ENCODE data around the gene SUMO3. TPM values are rescaled to one million over a fixed set of nuclear protein-coding genes. Genes with fewer than 3 reads are reported as not detected.

SUMO3 gene
- total and polyA plus RNA-seq, 2 of the 4 experiments (the other 2 are of a cell fraction): 64.9 to 101 TPM

DNA sequence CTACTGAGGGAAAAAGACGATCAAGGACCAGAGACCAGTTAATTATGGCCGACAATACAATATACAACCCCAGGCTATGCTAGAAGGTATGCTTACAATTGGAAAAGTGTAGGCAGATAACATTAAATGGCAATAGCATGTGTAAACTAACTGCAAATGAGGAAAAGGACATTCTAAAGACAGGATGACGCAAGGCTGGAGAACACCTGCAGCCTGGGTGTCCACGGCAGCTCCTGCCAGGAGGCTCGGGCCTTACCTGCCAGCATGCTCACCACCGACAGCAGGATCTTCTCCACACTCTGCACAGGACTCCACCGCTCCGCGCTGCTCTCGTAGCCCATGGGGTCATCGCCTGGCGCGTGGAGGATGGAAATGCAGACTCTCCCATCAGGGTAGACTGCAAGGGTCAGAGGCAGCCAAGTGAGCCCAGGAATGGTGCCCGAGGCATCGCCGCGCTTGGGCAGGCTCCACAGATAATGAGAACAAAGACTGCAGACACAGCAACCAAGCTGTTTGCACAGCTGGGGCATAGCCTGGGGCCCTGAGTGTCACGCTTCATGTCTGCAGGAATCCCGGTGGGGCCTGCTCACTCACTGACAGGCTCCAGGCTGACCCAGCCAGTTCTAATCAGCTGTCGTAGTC, 44.5 kb downstream of the SUMO3 start:
- H3K18ac ChIP-seq (ENCODE audit: low read depth, low read length): no peak overlapping the region
- in situ Hi-C loops (cut with MboI; ENCODE audit: low sequenced_read_pairs): no loop called here
- ChIA-PET CTCF (no interaction called here), POLR2A (ENCODE audit: unreplicated experiment) (no interaction called here)
- no peak overlapping the region for H3K56ac ChIP-seq (ENCODE audit: extremely low read depth, insufficient read depth, low read length)
- no peak for DNase-seq
- H2BK20ac ChIP-seq (ENCODE audit: low read depth, low read length): no peak overlapping the region
- no peak overlapping the region for H2BK120ac ChIP-seq (ENCODE audit: low read depth, low read length)
- H3K27me3 ChIP-seq (ENCODE audit: control insufficient read depth, insufficient read depth, low read length): no peaks in the 10 kb centered on the region
- no peak overlapping the region for H2AK9ac ChIP-seq (replicated peaks; ENCODE audit: low read depth, low read length, poor library complexity)
- intact Hi-C loops (cut with micrococcal nuclease): no loop called here
- no peak overlapping the region for H3K4me3 ChIP-seq (ENCODE audit: insufficient read depth, low read depth, low read length)
- H4K8ac ChIP-seq (ENCODE audit: low read depth in 2 of 2, low read length in 2 of 2): no peak overlapping the region
- H3K27ac ChIP-seq (ENCODE audit: insufficient read depth, low read length): no peak overlapping the region
- H2AK5ac ChIP-seq (ENCODE audit: low read depth, low read length): no peak overlapping the region
- no peak overlapping the region for H3K14ac ChIP-seq (replicated peaks; ENCODE audit: low read depth, low read length)
- H3K79me1 ChIP-seq (ENCODE audit: low read depth in 1 of 2, low read length in 2 of 2): peaks cover 8 to 12% of the 10 kb centered on the region in 2 experiments
- H3K9me1 ChIP-seq (ENCODE audit: insufficient read depth, low read length): peaks cover 4% of the 10 kb centered on the region; the same call in 1 of the 2 replicates
- 97% methylated on average over 6 of the region's 20 CpGs; no CpG with 5 or more reads in 1 of the 2 experiments for WGBS, 2 experiments (ENCODE audit: extremely low coverage in 2 of 2, insufficient read length in 1 of 2)
- no peak overlapping the region for H4K91ac ChIP-seq (ENCODE audit: insufficient read depth, low read depth, low read length)
- no peak overlapping the region for H2AFZ ChIP-seq (replicated peaks; ENCODE audit: low read length, poor library complexity)
- H3K4me1 ChIP-seq (ENCODE audit: control insufficient read depth, insufficient read depth, low read length): no peaks in the 10 kb centered on the region
- ATAC-seq (ENCODE audit: low read depth): no peak
- H2BK15ac ChIP-seq (ENCODE audit: low read depth, low read length): no peak overlapping the region
- H3K9me3 ChIP-seq (ENCODE audit: control insufficient read depth, insufficient read depth, low read length): no peaks in the 10 kb centered on the region
- no peak overlapping the region for H3K9ac ChIP-seq (ENCODE audit: low read depth, low read length)
- no peak overlapping the region for H4K5ac ChIP-seq (ENCODE audit: low read depth, low read length)
- TF ChIP-seq NFE2L2 (IDR thresholded peaks at IDR 0.05; ENCODE audit: low read depth, low read length): no peak
- no peak for TF ChIP-seq RFX5 (IDR thresholded peaks at IDR 0.05; ENCODE audit: low read depth, low read length)
- no peak for TF ChIP-seq CHD1 (IDR thresholded peaks at IDR 0.05; ENCODE audit: low read depth, low read length)
- TF ChIP-seq MAZ (IDR thresholded peaks at IDR 0.05; ENCODE audit: borderline replicate concordance, low read depth, low read length): no peak
- no peak for TF ChIP-seq SMC3 (IDR thresholded peaks at IDR 0.05; ENCODE audit: low read depth, low read length)
- TF ChIP-seq, protein P1, sequence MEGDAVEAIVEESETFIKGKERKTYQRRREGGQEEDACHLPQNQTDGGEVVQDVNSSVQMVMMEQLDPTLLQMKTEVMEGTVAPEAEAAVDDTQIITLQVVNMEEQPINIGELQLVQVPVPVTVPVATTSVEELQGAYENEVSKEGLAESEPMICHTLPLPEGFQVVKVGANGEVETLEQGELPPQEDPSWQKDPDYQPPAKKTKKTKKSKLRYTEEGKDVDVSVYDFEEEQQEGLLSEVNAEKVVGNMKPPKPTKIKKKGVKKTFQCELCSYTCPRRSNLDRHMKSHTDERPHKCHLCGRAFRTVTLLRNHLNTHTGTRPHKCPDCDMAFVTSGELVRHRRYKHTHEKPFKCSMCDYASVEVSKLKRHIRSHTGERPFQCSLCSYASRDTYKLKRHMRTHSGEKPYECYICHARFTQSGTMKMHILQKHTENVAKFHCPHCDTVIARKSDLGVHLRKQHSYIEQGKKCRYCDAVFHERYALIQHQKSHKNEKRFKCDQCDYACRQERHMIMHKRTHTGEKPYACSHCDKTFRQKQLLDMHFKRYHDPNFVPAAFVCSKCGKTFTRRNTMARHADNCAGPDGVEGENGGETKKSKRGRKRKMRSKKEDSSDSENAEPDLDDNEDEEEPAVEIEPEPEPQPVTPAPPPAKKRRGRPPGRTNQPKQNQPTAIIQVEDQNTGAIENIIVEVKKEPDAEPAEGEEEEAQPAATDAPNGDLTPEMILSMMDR (conservative IDR thresholded peaks at IDR 0.05; ENCODE audit: low read depth, low read length): no peak
- TF ChIP-seq, protein P2, sequence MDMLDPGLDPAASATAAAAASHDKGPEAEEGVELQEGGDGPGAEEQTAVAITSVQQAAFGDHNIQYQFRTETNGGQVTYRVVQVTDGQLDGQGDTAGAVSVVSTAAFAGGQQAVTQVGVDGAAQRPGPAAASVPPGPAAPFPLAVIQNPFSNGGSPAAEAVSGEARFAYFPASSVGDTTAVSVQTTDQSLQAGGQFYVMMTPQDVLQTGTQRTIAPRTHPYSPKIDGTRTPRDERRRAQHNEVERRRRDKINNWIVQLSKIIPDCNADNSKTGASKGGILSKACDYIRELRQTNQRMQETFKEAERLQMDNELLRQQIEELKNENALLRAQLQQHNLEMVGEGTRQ (IDR thresholded peaks at IDR 0.05; ENCODE audit: low read depth, low read length): no peak
- TF ChIP-seq RAD21 (IDR thresholded peaks at IDR 0.05; ENCODE audit: low read length): no peak
- TF ChIP-seq BHLHE40 (IDR thresholded peaks at IDR 0.05; ENCODE audit: low read depth, low read length): no peak
- TF ChIP-seq MXI1 (IDR thresholded peaks at IDR 0.05; ENCODE audit: borderline replicate concordance, low read depth, low read length): no peak
- TF ChIP-seq, protein P3, sequence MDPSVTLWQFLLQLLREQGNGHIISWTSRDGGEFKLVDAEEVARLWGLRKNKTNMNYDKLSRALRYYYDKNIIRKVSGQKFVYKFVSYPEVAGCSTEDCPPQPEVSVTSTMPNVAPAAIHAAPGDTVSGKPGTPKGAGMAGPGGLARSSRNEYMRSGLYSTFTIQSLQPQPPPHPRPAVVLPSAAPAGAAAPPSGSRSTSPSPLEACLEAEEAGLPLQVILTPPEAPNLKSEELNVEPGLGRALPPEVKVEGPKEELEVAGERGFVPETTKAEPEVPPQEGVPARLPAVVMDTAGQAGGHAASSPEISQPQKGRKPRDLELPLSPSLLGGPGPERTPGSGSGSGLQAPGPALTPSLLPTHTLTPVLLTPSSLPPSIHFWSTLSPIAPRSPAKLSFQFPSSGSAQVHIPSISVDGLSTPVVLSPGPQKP (IDR thresholded peaks at IDR 0.05; ENCODE audit: borderline replicate concordance, low read depth, low read length): no peak
- no peak for TF ChIP-seq RCOR1 (IDR thresholded peaks at IDR 0.05; ENCODE audit: insufficient replicate concordance, low read length)
- TF ChIP-seq POLR2A (IDR thresholded peaks at IDR 0.05; ENCODE audit: low read depth, low read length): no peak
- no peak for TF ChIP-seq MAFK (IDR thresholded peaks at IDR 0.05; ENCODE audit: low read depth, low read length)
- TF ChIP-seq CEBPB (IDR thresholded peaks at IDR 0.05; ENCODE audit: low read depth, low read length): no peak
- no peak for TF ChIP-seq FOS (IDR thresholded peaks at IDR 0.05; ENCODE audit: low read depth, low read length)
- no peak overlapping the region for H3K4me2 ChIP-seq (ENCODE audit: low read depth, low read length)
- H3K23ac ChIP-seq (ENCODE audit: low read depth, low read length): no peak overlapping the region
- H4K20me1 ChIP-seq (ENCODE audit: insufficient read depth, low read length): peaks cover 5% of the 10 kb centered on the region
- BruUV-seq (replicated peaks): no TSS peak
- no peak overlapping the region for H3K4ac ChIP-seq (ENCODE audit: low read depth, low read length)
- H3K36me3 ChIP-seq (ENCODE audit: control insufficient read depth, insufficient read depth, low read length): peaks cover 51% of the 10 kb centered on the region
- no peak overlapping the region for H2BK5ac ChIP-seq (ENCODE audit: low read depth, low read length, poor library complexity, severe bottlenecking)
- dilution Hi-C loops (cut with HindIII; ENCODE audit: low sequenced_read_pairs, unreplicated experiment): no loop called here

Data from IMR-90 (cell line).